ENCODE data around the gene PCDH12. TPM values are rescaled to one million over a fixed set of nuclear protein-coding genes. Genes with fewer than 3 reads are reported as not detected.

Gene PCDH12
- total and polyA plus RNA-seq, 11 donors, result 2.9 to 23.9 (median 10.8) TPM

GRCh38 chr5:141920771-141921170 is 37.2 kb downstream of the PCDH12 start:
- TF ChIP-seq CTCF (IDR thresholded peaks at IDR 0.05), result no peak
- TF ChIP-seq POLR2A (IDR thresholded peaks at IDR 0.05), result no peak
- H3K27me3 ChIP-seq, result no peaks in the 10 kb centered on the region
- no peaks in the 10 kb centered on the region for H3K9me3 ChIP-seq
- H3K4me3 ChIP-seq, result no peak overlapping the region
- ATAC-seq (no peak), DNase-seq (no peak)
- WGBS, 4 donors, result 84 to 88% (median 86%) methylated on average over 2 of the region's 2 CpGs
- peaks cover 4 to 27% (median 18%) of the 10 kb centered on the region in 12 donors for H3K4me1 ChIP-seq
- H3K27ac ChIP-seq, result no peak overlapping the region
- intact Hi-C loops (cut with DNase I), result loop anchor here in 6 of 10 donors (5.0 kb wide), 4 partner anchors 37 to 228 kb away; partner anchors contain the start of gene PCDH12 (in 3 of the 6)
- peaks cover 0 to 14% (median 10%) of the 10 kb centered on the region in 9 donors for H3K36me3 ChIP-seq

GRCh38 chr5:141919218-141920119 is 38.5 kb downstream of the PCDH12 start:
- TF ChIP-seq CTCF (IDR thresholded peaks at IDR 0.05), result no peak
- TF ChIP-seq POLR2A (IDR thresholded peaks at IDR 0.05), result no peak
- intact Hi-C loops (cut with DNase I), result loop anchor here in 6 of 10 donors (5.0 kb wide), 4 partner anchors 37 to 227 kb away; partner anchors contain the start of gene PCDH12 (in 3 of the 6)
- WGBS, 4 donors, result 91 to 94% (median 92%) methylated on average over 8 of the region's 8 CpGs
- Histone ChIP-seq H3K9me3 (no peaks in the 10 kb centered on the region), H3K4me3 (no peak overlapping the region), H3K27me3 (no peaks in the 10 kb centered on the region), H3K27ac (no peak overlapping the region), H3K4me1 (peaks cover 3 to 15% (median 8%) of the 10 kb centered on the region in 12 donors), H3K36me3 (peaks cover 0 to 1% (median 0%) of the 10 kb centered on the region in 9 donors)
- DNase-seq (no peak), ATAC-seq (no peak)

- Histone ChIP-seq H3K9me3 (no peaks in the 10 kb centered on the region), H3K36me3 (no peaks in the 10 kb centered on the region), H3K27me3 (peaks cover 0 to 3% (median 0%) of the 10 kb centered on the region in 9 donors), H3K27ac (no peak overlapping the region), H3K4me3 (no peak overlapping the region), H3K4me1 (peaks cover 0 to 17% (median 8%) of the 10 kb centered on the region in 12 donors)
- no peak for TF ChIP-seq POLR2A (IDR thresholded peaks at IDR 0.05)
- no peak for TF ChIP-seq CTCF (IDR thresholded peaks at IDR 0.05)
- intact Hi-C loops (cut with DNase I), result no loop called here
- ATAC-seq (no peak), DNase-seq (no peak)
- 83 to 91% (median 84%) methylated on average over 5 of the region's 5 CpGs for WGBS, 4 donors
Observed at GRCh38 chr5:141917760-141918159, 40.2 kb downstream of the PCDH12 start.

GRCh38 chr5:141916522-141916921 is 41.5 kb downstream of the PCDH12 start:
- TF ChIP-seq POLR2A (IDR thresholded peaks at IDR 0.05) (no peak), CTCF (IDR thresholded peaks at IDR 0.05) (no peak)
- intact Hi-C loops (cut with DNase I), result no loop called here
- no peaks in the 10 kb centered on the region for H3K9me3 ChIP-seq
- no peak overlapping the region for H3K4me3 ChIP-seq
- ATAC-seq (no peak), DNase-seq (no peak)
- H3K36me3 ChIP-seq, result no peaks in the 10 kb centered on the region
- WGBS, 4 donors, result 66 to 80% (median 74%) methylated on average over 2 of the region's 2 CpGs
- peaks cover 0 to 15% (median 7%) of the 10 kb centered on the region in 12 donors for H3K4me1 ChIP-seq
- H3K27me3 ChIP-seq, result peaks cover 0 to 3% (median 0%) of the 10 kb centered on the region in 9 donors
- H3K27ac ChIP-seq, result no peak overlapping the region

All from heart left ventricle (tissue), 16 donors.